H1 (cell line): ENCODE results near the gene SGCE. TPM values are rescaled to one million over a fixed set of nuclear protein-coding genes. Genes with fewer than 3 reads are reported as not detected.

ENCODE experiments used
- ASH2L ChIP-seq: fragments of 200-600, 300-600 bp; sonication (generic); IDR thresholded peaks from one replicate; pipeline ENCODE4 v1.7.1; 2017; ENCODE audit warnings: low read length
- BRCA1 ChIP-seq: IDR thresholded peaks from 2 replicates; pipeline ENCODE4 v1.6.1; 2012; ENCODE audit warnings: low read depth, low read length, improper control_type of control experiment
- JUN ChIP-seq: IDR thresholded peaks from 2 replicates; pipeline ENCODE4 v1.6.1; 2011; ENCODE audit warnings: low read depth, mild to moderate bottlenecking, improper control_type of control experiment, low read length
- JUND ChIP-seq: IDR thresholded peaks from 2 replicates; pipeline ENCODE4 v1.6.1; 2011; ENCODE audit warnings: mild to moderate bottlenecking, improper control_type of control experiment, low read length
- POLR2A ChIP-seq, 2 experiments: IDR thresholded peaks; 1 replicate in 1 of 2; 2 replicates in 1 of 2; pipeline ENCODE4 v1.6.1; 2011; ENCODE audit warnings: low read depth in 2 of 2, low read length in 2 of 2, mild to moderate bottlenecking in 2 of 2; ENCODE audit errors: control extremely low read depth in 1 of 2
- RFX5 ChIP-seq: IDR thresholded peaks from 2 replicates; pipeline ENCODE4 v1.6.1; 2011; ENCODE audit warnings: low read depth, low read length, improper control_type of control experiment, borderline replicate concordance
- RNF2 ChIP-seq: fragments of 200-900, 300-1000 bp; sonication (generic); IDR thresholded peaks from 2 replicates; pipeline ENCODE4 v1.7.1; 2016; ENCODE audit warnings: borderline replicate concordance, low read depth, mild to moderate bottlenecking, antibody characterized with exemption, low read length; ENCODE audit not compliant: poor library complexity, severe bottlenecking; ENCODE audit errors: missing control alignments
- SIX5 ChIP-seq: IDR thresholded peaks from 2 replicates; pipeline ENCODE4 v1.6.1; 2011; ENCODE audit warnings: mild to moderate bottlenecking, low read depth, low read length
- SP1 ChIP-seq: IDR thresholded peaks from 2 replicates; pipeline ENCODE4 v1.6.1; 2011; ENCODE audit warnings: low read depth, low read length
- SUZ12 ChIP-seq: fragments of 200-600 bp; sonication (generic); IDR thresholded peaks from 2 replicates; pipeline ENCODE4 v1.6.1; 2012; ENCODE audit warnings: mild to moderate bottlenecking, inconsistent platforms, low read length, moderate library complexity, mixed read lengths
- TCF12 ChIP-seq: IDR thresholded peaks from 2 replicates; pipeline ENCODE4 v1.6.1; 2011; ENCODE audit warnings: low read depth, mild to moderate bottlenecking, low read length
- ZNF274 ChIP-seq: IDR thresholded peaks from 2 replicates; pipeline ENCODE4 v1.7.0; 2012; ENCODE audit warnings: low read length, borderline replicate concordance; ENCODE audit errors: extremely low read depth
- polyA plus RNA-seq, 7 experiments: library from polyadenylated mRNA; depleted of rRNA in 3 of 7; stranded (reverse) in 5 of 7; unstranded in 2 of 7; fragments of >200 nt in 5 of 7; fragments of 200-250 nt in 2 of 7; gene quantifications; 1 replicate in 5 of 7; 2 replicates in 1 of 7; 4 replicates in 1 of 7; pipeline versions ENCODE4 v1.2.1 to v1.2.3, GENCODE V29; 2011 to 2013; ENCODE audit warnings: missing spikeins in 2 of 7, mixed read lengths in 2 of 7
- total RNA-seq: library from RNA; stranded (reverse); fragmentation: NEBNext Ultra II Directional; extraction: Animal tissue kit (Norgen Biotek cat#: 25700); gene quantifications from 2 replicates; pipeline ENCODE4 v1.2.1, GENCODE V29; 2021
- TF ChIP-seq, protein P1 (sequence below): fragments of 300-600 bp; sonication (generic); IDR thresholded peaks from 2 replicates; pipeline ENCODE4 v1.7.1; 2012; ENCODE audit warnings: low read length, moderate library complexity, mild to moderate bottlenecking, inconsistent platforms; ENCODE audit not compliant: insufficient replicate concordance

The SGCE gene
- total and polyA plus RNA-seq, 2 of the 8 experiments (the other 6 are each of a cell fraction or from before 2014, with no cell fraction given) = 12.8 to 25.0 TPM

- TF ChIP-seq, protein P1, sequence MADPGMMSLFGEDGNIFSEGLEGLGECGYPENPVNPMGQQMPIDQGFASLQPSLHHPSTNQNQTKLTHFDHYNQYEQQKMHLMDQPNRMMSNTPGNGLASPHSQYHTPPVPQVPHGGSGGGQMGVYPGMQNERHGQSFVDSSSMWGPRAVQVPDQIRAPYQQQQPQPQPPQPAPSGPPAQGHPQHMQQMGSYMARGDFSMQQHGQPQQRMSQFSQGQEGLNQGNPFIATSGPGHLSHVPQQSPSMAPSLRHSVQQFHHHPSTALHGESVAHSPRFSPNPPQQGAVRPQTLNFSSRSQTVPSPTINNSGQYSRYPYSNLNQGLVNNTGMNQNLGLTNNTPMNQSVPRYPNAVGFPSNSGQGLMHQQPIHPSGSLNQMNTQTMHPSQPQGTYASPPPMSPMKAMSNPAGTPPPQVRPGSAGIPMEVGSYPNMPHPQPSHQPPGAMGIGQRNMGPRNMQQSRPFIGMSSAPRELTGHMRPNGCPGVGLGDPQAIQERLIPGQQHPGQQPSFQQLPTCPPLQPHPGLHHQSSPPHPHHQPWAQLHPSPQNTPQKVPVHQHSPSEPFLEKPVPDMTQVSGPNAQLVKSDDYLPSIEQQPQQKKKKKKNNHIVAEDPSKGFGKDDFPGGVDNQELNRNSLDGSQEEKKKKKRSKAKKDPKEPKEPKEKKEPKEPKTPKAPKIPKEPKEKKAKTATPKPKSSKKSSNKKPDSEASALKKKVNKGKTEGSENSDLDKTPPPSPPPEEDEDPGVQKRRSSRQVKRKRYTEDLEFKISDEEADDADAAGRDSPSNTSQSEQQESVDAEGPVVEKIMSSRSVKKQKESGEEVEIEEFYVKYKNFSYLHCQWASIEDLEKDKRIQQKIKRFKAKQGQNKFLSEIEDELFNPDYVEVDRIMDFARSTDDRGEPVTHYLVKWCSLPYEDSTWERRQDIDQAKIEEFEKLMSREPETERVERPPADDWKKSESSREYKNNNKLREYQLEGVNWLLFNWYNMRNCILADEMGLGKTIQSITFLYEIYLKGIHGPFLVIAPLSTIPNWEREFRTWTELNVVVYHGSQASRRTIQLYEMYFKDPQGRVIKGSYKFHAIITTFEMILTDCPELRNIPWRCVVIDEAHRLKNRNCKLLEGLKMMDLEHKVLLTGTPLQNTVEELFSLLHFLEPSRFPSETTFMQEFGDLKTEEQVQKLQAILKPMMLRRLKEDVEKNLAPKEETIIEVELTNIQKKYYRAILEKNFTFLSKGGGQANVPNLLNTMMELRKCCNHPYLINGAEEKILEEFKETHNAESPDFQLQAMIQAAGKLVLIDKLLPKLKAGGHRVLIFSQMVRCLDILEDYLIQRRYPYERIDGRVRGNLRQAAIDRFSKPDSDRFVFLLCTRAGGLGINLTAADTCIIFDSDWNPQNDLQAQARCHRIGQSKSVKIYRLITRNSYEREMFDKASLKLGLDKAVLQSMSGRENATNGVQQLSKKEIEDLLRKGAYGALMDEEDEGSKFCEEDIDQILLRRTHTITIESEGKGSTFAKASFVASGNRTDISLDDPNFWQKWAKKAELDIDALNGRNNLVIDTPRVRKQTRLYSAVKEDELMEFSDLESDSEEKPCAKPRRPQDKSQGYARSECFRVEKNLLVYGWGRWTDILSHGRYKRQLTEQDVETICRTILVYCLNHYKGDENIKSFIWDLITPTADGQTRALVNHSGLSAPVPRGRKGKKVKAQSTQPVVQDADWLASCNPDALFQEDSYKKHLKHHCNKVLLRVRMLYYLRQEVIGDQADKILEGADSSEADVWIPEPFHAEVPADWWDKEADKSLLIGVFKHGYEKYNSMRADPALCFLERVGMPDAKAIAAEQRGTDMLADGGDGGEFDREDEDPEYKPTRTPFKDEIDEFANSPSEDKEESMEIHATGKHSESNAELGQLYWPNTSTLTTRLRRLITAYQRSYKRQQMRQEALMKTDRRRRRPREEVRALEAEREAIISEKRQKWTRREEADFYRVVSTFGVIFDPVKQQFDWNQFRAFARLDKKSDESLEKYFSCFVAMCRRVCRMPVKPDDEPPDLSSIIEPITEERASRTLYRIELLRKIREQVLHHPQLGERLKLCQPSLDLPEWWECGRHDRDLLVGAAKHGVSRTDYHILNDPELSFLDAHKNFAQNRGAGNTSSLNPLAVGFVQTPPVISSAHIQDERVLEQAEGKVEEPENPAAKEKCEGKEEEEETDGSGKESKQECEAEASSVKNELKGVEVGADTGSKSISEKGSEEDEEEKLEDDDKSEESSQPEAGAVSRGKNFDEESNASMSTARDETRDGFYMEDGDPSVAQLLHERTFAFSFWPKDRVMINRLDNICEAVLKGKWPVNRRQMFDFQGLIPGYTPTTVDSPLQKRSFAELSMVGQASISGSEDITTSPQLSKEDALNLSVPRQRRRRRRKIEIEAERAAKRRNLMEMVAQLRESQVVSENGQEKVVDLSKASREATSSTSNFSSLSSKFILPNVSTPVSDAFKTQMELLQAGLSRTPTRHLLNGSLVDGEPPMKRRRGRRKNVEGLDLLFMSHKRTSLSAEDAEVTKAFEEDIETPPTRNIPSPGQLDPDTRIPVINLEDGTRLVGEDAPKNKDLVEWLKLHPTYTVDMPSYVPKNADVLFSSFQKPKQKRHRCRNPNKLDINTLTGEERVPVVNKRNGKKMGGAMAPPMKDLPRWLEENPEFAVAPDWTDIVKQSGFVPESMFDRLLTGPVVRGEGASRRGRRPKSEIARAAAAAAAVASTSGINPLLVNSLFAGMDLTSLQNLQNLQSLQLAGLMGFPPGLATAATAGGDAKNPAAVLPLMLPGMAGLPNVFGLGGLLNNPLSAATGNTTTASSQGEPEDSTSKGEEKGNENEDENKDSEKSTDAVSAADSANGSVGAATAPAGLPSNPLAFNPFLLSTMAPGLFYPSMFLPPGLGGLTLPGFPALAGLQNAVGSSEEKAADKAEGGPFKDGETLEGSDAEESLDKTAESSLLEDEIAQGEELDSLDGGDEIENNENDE = no peak
- TF ChIP-seq SP1 (no peak), JUND (no peak), JUN (no peak), SIX5 (no peak), ZNF274 (no peak), RNF2 (no peak), RFX5 (no peak), BRCA1 (no peak), POLR2A (IDR thresholded peaks at IDR 0.05; ENCODE audit: control extremely low read depth in 1 of 2, low read depth in 2 of 2, low read length in 2 of 2) (no peak), ASH2L (no peak), SUZ12 (no peak), TCF12 (no peak)
Observed at GRCh38 chr7:94633014-94633341, 23.0 kb downstream of the SGCE start (continued).
